Astrocyte (in vitro differentiated cells and primary cell): ENCODE data around the gene KCNMA1.

Experiments
- CTCF ChIP-seq: IDR thresholded peaks from 2 replicates; pipeline ENCODE4 v1.5.1; 2011; ENCODE audit warnings: low read depth, mild to moderate bottlenecking, inconsistent platforms, low read length, moderate library complexity; ENCODE audit not compliant: insufficient read depth
- EZH2 ChIP-seq: IDR thresholded peaks from 2 replicates; pipeline ENCODE4 v1.6.1; 2012; ENCODE audit warnings: mild to moderate bottlenecking, low read length, inconsistent platforms; ENCODE audit not compliant: insufficient read depth

GRCh38 chr10:76962851-76963250, 674.8 kb downstream of the KCNMA1 start:
- no peak for TF ChIP-seq CTCF
- TF ChIP-seq EZH2: no peak
